T-helper 2 cell treated with Interferon-gamma antibody and Interleukin-4, amounts not matched to agents 5 μg/mL and 100 μg/mL, for 36 hours (primary cell): Measurements from ENCODE around the gene RDH16.
"Not testable (repeated sequence)": the region's sequence is repeated elsewhere in the genome, so short reads cannot be mapped to it uniquely, and the experiment has no call there.

Source experiments
- DNase-seq: peaks from one replicate; pipeline ENCODE4 v3.0.0; 2021; ENCODE audit warnings: low spot score
- H3K27ac Mint-ChIP-seq: one replicate; pipeline ENCODE4 v1.8.0; 2021; ENCODE audit warnings: mild to moderate bottlenecking, mixed read lengths
- H3K27me3 Mint-ChIP-seq: one replicate; pipeline ENCODE4 v1.8.0; 2021; ENCODE audit warnings: low read depth, mixed read lengths
- H3K36me3 Mint-ChIP-seq: one replicate; pipeline ENCODE4 v1.8.0; 2021; ENCODE audit warnings: low read depth, mixed read lengths
- H3K4me1 Mint-ChIP-seq: one replicate; pipeline ENCODE4 v1.8.0; 2021; ENCODE audit warnings: low read depth, mixed read lengths
- H3K4me3 Mint-ChIP-seq: one replicate; pipeline ENCODE4 v1.8.0; 2022; ENCODE audit warnings: mild to moderate bottlenecking, moderate library complexity, mixed read lengths
- H3K9me3 Mint-ChIP-seq: one replicate; pipeline ENCODE4 v1.8.0; 2021; ENCODE audit warnings: mixed read lengths

The RDH16 gene

DNA sequence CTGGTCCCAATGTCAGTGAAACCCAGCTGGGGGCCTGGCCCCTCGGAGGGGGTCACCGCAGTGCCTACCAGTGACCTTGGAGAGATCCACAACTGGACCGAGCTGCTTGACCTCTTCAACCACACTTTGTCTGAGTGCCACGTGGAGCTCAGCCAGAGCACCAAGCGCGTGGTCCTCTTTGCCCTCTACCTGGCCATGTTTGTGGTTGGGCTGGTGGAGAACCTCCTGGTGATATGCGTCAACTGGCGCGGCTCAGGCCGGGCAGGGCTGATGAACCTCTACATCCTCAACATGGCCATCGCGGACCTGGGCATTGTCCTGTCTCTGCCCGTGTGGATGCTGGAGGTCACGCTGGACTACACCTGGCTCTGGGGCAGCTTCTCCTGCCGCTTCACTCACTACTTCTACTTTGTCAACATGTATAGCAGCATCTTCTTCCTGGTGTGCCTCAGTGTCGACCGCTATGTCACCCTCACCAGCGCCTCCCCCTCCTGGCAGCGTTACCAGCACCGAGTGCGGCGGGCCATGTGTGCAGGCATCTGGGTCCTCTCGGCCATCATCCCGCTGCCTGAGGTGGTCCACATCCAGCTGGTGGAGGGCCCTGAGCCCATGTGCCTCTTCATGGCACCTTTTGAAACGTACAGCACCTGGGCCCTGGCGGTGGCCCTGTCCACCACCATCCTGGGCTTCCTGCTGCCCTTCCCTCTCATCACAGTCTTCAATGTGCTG lies 38.0 kb upstream of the RDH16 start:
- Mint-ChIP-seq H3K36me3 (peaks cover 20% of the 10 kb centered on the region), H3K9me3 (no peaks in the 10 kb centered on the region), H3K27me3 (no peaks in the 10 kb centered on the region), H3K4me1 (peaks cover 29% of the 10 kb centered on the region), H3K27ac (no peak overlapping the region), H3K4me3 (no peak overlapping the region)
- DNase-seq: no peak

DNA sequence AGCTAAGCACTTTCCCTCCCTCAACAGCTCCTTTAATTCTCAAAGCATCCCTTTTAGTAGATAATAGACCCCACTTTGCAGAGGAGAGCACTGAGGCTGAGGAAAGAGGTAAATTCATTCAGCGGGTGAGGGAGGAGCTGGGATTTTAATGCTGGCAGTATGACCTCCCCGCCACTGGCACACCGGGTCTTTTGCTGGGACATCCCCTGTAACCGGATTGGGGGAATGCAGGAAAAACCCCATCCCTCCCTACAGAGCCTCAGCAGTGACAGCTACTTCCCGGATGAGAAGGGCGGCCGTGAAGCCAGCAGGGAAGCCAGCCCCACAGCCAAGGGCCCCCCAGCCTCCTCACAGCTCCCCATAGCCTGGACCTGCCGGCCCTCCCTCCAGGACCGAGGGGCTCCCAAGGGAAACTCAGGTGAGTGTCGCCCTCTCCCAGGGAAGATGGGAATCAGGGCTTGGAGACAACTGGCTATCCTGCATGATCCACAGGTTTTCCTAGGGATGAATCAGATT lies 36.9 kb upstream of the RDH16 start:
- Mint-ChIP-seq H3K9me3 (no peaks in the 10 kb centered on the region), H3K27me3 (peaks cover 4% of the 10 kb centered on the region), H3K4me3 (no peak overlapping the region), H3K27ac (peak overlapping the region; percentile 47), H3K4me1 (peaks cover 22% of the 10 kb centered on the region), H3K36me3 (peaks cover 13% of the 10 kb centered on the region)
- no peak for DNase-seq

DNA sequence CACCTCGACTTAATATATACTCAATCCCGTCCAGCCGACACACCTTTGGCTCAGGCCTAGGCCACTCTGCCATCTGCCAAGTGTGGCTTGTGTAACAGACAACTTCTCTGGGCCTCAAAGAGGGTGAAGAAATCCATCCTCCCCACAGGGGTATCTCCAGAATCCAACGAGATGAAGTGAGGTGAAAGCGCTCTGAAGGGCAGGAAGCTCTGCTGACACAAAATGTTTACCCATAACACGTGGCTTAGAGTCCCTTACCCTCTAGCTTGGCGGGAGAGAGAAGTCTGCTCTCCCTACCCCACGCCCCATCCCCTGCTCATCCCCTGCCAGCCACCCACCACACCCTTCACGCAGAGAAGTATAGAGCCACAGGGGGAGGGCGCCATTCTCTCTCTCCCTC lies 35.9 kb upstream of the RDH16 start:
- H3K27me3 Mint-ChIP-seq: peaks cover 7% of the 10 kb centered on the region
- no peak overlapping the region for H3K4me3 Mint-ChIP-seq
- DNase-seq: no peak
- H3K4me1 Mint-ChIP-seq: peaks cover 12% of the 10 kb centered on the region
- H3K36me3 Mint-ChIP-seq: peaks cover 8% of the 10 kb centered on the region
- no peak overlapping the region for H3K27ac Mint-ChIP-seq
- H3K9me3 Mint-ChIP-seq: no peaks in the 10 kb centered on the region

DNA sequence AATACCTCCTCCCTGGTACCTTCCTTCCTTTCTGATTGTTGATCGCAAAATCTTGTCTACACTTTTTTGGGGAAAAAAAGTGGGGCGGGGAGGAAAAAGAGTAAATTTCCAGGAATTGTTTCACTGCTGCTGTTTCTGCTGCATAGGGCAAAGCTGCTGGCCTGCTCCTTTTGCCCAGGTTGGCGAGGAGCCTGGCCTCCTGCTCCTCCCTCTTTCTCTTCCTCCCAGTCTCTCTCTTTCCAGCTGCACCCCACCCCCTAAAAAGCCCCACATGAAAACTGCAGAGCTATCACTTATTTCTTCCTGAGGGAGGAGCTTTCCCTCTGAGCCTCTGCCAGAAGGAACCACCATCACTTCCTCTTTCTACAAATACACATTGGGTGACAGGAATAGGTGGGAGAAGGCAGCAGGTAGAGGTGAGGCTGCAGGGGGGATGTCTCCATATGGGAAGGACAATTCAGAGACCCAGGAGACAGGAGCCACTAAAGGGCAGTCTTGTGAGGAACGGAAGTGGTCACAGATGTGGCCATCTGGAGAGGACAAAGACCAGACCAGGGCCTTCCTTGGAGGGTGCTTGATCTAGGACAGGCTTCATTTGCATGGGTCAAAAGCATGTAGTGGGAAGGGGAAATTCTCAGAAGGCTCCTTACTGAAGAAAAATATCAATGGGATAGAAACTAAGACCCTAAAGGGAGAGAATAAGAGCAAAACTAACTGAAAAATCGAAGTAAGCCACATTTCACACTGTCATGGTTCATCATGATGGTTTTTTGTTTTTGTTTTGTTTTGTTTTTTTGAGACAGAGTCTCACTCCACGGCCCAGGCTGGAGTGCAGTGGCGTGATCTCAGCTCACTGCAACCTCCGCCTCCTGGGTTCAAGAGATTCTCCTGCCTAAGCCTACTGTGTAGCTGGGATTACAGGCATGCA lies 34.2 kb upstream of the RDH16 start:
- Mint-ChIP-seq H3K4me1 (peaks cover 12% of the 10 kb centered on the region), H3K27ac (peak overlapping the region; percentile 29), H3K36me3 (peaks cover 3% of the 10 kb centered on the region)

DNA sequence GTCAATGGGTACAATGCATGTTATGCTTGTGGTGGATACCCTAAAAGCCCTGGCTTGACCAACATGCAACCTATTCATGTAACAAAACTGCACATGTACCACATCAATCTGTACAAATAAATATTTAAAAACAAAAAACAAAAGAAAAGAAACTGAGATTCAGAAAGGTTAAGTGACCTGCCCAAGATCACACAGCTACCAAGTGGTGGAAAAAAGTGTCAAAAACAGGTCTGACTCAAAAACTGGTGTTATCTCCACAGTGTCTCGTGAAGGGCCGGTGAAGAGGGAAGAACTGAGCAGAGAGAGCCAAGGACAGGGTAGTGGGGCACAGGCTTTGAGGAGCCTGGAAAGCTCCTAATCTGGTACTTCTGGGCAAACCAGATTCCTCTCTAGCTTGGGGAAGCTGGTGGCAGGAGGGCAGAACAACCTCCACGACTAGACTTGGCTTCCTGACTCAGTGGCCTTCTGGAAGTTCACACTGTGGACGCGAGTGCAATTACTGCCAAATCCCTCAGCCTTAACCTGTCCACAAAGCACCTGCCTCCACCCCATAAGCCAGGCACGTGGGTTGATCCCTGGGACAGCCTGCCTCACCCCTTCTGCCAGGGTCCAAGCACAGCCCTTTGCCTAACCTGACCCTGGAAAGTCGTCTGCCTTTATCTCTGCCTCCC lies 33.4 kb upstream of the RDH16 start:
- Mint-ChIP-seq H3K4me3 (no peak overlapping the region), H3K27me3 (peaks cover 10% of the 10 kb centered on the region), H3K9me3 (no peaks in the 10 kb centered on the region), H3K36me3 (peaks cover under 1% of the 10 kb centered on the region), H3K27ac (no peak overlapping the region), H3K4me1 (peaks cover 11% of the 10 kb centered on the region)
- no peak for DNase-seq

More for the DNA sequence above, 34.2 kb upstream of the RDH16 start:
- H3K27me3 Mint-ChIP-seq: peaks cover 10% of the 10 kb centered on the region
- no peak overlapping the region for H3K4me3 Mint-ChIP-seq
- no peak for DNase-seq
- no peaks in the 10 kb centered on the region for H3K9me3 Mint-ChIP-seq

DNA sequence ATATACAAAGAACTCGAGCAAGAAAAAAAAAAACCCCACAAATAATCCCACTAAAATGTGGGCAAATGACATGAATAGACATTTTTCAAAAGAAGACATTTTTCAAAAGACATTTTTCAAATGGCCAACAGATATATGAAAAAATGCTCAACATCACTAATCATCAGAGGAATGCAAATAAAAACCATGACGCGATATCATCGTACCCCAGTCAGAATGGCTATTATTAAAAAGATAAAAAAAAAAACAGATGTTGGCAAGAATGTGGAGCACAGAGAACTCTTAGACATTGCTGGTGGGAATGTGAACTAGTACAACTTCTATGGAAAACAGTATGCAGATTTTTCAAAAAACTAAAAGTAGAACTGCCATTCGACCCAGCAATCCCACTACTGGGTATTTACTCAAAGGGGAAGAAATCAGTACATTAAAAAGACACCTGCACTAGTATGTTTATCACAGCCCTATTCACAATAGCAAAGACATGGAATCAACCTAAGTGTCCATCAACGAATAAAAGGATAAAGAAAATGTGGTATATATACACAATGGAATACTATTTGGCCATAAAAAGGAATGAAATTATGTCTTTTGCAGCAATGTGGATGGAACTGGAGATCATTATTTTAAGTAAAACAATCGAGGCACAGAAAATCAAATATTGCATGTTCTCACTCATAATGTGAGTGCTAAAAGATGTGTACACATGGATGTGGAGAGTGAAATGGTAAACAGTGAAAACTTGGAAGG lies 32.6 kb upstream of the RDH16 start:
- Mint-ChIP-seq H3K27ac (no peak overlapping the region), H3K4me3 (no peak overlapping the region), H3K9me3 (no peaks in the 10 kb centered on the region), H3K36me3 (no peaks in the 10 kb centered on the region), H3K4me1 (peaks cover 11% of the 10 kb centered on the region), H3K27me3 (peaks cover 10% of the 10 kb centered on the region)
- DNase-seq: no peak

DNA sequence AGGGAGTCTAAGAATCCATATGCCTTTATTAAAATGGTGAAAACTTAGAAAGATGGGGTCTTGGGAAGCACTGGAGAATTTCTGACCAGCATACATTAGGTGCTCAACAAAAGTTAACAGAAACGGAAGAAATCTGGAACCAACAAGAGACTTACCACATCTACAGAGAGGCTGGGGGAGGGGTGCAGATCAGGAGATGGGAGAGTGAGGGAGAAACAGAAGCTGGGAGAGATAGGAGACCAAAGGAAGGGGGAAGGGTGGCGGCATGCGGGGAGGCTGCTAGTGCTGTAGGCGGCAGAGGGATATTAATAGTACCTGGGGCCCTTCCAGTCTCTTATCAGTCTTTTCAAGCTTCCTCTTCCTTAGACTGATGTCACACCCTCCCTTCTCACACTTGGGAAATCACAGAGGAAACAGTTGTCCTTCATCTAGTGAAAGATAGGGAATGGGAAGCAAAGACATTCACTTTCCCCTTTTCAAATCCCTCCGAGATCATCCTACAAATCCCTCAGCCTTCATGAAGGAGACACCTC lies 30.9 kb upstream of the RDH16 start:
- peaks cover 10% of the 10 kb centered on the region for H3K27me3 Mint-ChIP-seq
- no peaks in the 10 kb centered on the region for H3K36me3 Mint-ChIP-seq
- no peak overlapping the region for H3K27ac Mint-ChIP-seq
- peaks cover 11% of the 10 kb centered on the region for H3K4me1 Mint-ChIP-seq
- DNase-seq: no peak
- H3K9me3 Mint-ChIP-seq: no peaks in the 10 kb centered on the region
- H3K4me3 Mint-ChIP-seq: no peak overlapping the region

DNA sequence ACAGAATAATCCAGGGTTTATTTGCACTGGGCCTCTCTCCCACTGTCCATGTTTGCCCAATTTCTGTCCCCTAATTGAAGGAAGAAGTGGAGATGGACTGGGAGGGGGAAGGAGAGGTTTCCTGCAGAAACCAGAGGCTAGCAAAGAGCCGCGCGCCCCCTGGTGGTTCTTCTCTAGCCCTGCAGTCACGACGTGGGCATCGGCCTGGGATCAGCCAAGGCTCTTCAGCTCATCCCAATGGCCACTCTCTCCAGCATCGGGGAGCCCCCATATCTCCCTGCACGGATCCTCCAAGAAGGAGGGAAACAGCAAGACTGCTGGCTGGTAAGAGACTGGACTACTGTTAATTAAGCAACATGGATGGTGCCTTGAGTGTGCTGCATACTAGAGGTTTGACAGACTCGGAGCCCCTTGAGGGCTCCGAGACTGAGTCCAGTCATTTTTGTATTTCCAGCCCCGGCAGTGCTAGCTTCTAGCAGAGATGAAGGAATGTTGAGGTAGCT lies 30.2 kb upstream of the RDH16 start:
- Mint-ChIP-seq H3K4me3 (peak overlapping the region; percentile 14), H3K36me3 (no peaks in the 10 kb centered on the region), H3K27ac (no peak overlapping the region), H3K27me3 (peaks cover 10% of the 10 kb centered on the region), H3K9me3 (no peaks in the 10 kb centered on the region), H3K4me1 (peaks cover 11% of the 10 kb centered on the region)
- peak; percentile 48 for DNase-seq

DNA sequence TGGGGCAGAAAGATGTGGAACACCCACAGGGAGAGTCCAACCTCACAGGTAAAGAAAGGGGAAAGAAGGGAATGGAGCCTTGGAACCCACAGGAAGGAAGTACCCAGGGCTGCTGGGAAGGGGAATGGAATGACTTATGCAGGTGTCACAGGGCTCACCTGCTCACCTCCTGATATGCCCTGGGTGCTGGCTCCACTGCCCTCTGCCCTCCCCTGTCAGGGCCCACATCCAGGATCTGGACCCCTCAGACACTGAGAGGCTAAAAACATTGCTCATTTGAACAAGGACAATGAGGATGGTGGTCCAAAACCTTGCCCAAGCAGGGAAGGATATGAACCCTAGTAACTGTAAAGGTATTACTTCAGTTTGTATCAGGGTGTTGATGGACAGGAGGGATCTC lies 29.6 kb upstream of the RDH16 start:
- Mint-ChIP-seq H3K4me1 (peaks cover 11% of the 10 kb centered on the region), H3K4me3 (peak overlapping the region; percentile 14), H3K27ac (no peak overlapping the region), H3K9me3 (no peaks in the 10 kb centered on the region), H3K27me3 (peaks cover 10% of the 10 kb centered on the region), H3K36me3 (no peaks in the 10 kb centered on the region)
- DNase-seq: no peak

DNA sequence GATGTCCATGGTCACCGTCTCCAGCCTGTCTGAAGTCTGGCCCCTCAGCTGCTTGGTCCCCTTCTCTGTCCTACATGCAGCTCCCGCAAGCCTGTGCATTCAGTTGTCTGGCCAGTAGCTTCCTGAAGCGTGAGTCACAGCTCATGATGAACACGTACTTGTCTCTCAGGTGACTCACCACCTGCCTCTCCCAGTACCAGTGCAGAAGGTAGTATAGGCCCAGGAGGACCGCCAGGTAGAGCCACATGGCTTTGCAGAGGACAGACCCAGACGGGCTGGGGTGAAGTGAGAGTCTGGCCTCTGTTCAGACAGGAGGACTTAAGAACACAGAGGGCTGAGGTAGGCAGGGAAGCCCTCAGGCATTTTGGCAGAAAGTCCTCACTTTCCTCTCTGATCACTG lies 28.3 kb upstream of the RDH16 start:
- not testable (repeated sequence) for DNase-seq, H3K9me3 Mint-ChIP-seq, H3K4me1 Mint-ChIP-seq, H3K27ac Mint-ChIP-seq, H3K36me3 Mint-ChIP-seq, H3K4me3 Mint-ChIP-seq
- peaks cover 10% of the 10 kb centered on the region for H3K27me3 Mint-ChIP-seq

DNA sequence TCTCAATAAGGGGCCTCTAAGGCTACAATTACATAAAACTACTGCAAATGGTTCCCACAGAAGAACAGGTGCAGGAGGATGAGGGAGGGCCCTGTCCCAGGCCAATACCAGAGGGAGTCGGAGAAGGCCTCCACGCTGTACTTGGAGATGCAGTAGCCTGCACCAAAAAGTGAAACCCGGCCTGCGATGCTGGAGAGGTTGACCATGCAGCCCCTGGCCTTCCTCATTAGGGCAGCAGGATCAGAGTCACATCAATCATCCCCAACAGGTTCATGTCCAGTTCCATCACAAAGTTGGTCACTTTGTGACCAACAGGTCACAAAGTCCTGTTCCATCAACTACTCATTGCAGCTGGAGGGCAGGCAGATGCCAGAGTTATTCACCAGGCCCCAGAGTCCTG lies 26.0 kb upstream of the RDH16 start:
- Mint-ChIP-seq H3K27ac (no peak overlapping the region), H3K4me1 (peaks cover 6% of the 10 kb centered on the region), H3K9me3 (no peaks in the 10 kb centered on the region), H3K4me3 (no peak overlapping the region), H3K36me3 (no peaks in the 10 kb centered on the region), H3K27me3 (peaks cover 4% of the 10 kb centered on the region)
- no peak for DNase-seq

DNA sequence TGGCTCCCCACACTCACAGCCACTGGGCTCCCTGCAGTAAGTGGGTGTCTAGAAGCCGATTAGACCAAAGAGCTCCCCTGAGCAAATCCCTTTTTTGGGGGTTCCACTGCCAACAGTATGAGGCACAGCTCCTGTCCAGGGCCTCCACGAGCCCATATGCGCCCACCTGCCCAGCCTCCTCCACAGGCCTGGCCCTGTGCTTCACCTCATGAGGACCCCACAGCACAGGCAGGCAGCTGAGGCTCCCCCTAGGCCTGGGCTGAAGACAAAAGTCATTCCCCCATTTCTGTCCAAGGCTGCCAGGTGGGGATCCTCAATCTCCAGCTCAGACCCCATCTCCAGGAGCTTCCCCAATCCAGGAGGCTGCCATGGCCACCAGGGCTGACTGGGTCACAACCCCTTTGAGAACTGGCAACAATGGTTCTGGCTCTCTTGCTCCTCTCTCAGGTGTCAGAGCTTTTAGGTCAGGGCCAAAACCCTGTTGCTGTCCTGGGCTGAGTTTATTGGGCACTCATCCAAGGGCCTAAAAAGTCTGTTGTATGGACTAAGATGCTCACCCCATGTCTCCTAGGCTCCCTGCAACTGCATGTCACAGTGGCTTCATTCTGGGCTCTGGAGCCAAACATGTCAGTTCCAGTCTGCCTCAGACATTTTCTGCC lies 25.3 kb upstream of the RDH16 start:
- not testable (repeated sequence) for H3K9me3 Mint-ChIP-seq, H3K4me1 Mint-ChIP-seq, H3K27me3 Mint-ChIP-seq, H3K27ac Mint-ChIP-seq, H3K36me3 Mint-ChIP-seq, H3K4me3 Mint-ChIP-seq, DNase-seq
